HG03064 (cell line): Measurements from ENCODE around the gene DLGAP1.

ENCODE experiments used
- ATAC-seq: cut with Tn5 transposase; IDR thresholded peaks from one replicate; pipeline ENCODE4 v1.9.1; 2021; ENCODE audit warnings: low read depth; ENCODE audit not compliant: unreplicated experiment

DLGAP1 gene

DNA sequence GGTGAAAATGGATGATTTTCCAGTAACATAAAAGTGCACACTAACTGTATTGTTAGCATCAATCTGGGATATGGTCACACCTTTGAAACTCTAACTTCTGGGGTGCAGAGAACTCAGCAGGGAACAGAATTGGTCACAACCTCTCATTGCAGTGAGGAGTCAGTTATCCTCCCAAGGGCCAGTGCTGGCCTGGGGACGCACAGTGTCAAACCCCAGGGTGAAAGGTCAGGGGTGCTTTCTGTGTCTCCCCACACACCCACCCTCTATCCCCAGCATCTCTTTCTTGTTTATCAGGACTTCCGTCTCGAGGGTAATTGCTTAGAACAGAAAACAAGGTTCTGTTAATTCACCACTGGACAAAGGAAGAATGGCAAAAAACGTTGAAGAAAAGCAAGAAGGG is 208.7 kb downstream of the DLGAP1 start:
- no peak for ATAC-seq

- ATAC-seq = no peak
Observed at GRCh38 chr18:4245456-4245855, 209.7 kb downstream of the DLGAP1 start.

GRCh38 chr18:4242431-4243161 is 212.5 kb downstream of the DLGAP1 start:
- no peak for ATAC-seq

DNA sequence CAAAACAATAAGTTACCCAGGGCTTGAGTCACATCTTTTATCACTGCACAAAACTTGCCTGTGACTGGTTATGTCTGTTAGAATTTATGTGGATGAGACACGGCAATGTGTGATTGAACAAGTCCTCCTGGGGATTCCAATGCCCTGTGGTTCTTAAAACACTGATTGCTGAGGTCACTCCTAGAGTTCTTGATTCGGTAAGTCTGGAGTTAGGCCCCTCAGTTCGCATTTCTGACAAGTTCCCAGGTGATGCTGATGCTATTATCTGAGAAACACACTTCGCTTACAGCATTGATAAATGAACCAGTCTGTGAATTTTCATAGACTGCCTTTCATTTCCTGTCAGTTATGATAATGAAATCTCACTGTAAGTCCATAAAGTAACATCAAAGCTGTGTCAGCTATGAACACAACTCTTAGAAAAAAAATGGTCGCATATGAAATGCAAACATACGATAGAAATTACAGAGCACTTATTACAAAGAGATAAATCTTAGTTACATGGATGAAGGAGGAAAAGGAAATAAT is 214.0 kb downstream of the DLGAP1 start:
- no peak for ATAC-seq

GRCh38 chr18:4238966-4239365 is 216.1 kb downstream of the DLGAP1 start:
- no peak for ATAC-seq

DNA sequence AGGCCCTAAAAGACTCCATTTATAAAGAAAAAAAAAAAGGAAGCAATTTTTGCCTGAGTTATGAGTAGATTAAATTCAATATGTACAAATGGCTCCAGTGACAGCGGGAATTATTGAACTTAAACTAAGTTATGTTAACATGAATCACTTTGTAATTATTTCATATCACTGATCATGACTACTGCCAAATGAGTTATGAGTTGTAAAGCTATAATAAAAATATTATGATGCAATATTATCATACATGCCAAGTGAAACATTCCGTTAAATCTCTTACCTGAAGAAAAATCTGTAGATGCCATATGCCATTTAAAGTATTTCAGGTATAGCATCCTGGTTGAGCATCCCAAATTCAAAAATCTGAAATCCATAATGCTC is 217.5 kb downstream of the DLGAP1 start:
- no peak for ATAC-seq

DNA sequence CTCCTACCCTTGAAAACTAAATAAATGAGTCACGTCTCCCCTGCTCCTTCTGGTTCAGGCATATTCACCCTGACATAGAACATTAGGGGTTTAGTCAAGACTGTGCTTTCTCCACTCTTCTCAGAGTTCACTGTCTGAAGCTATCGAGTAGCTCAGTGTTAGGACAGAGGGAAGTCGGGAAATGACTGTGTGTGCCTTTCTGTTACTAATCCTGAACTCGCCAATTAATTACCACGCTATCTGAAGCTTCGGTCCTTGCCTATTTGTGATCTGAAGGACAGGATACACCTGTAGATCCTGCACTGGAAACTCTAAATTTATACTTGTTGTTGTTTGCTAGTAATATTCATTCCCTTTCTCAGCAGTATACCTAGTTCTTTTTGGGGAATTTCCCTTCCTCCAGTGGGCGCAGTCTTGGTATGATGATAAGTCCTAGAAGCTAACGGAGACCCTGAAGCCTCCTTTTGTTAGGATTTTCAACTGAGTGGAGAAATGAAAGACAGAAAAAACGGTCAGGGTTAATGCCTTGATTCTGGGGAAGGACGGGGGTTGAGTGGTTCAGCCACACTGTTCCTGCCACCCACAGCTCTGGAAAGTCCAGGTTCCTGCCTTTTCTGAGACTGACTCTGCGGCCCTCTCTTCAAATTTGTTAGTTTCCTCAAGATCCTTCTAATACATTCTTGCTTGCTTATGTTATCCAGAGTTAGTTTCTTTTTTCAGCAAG is 218.0 kb downstream of the DLGAP1 start:
- no peak for ATAC-seq

GRCh38 chr18:4233468-4233867 is 221.6 kb downstream of the DLGAP1 start:
- ATAC-seq = no peak

DNA sequence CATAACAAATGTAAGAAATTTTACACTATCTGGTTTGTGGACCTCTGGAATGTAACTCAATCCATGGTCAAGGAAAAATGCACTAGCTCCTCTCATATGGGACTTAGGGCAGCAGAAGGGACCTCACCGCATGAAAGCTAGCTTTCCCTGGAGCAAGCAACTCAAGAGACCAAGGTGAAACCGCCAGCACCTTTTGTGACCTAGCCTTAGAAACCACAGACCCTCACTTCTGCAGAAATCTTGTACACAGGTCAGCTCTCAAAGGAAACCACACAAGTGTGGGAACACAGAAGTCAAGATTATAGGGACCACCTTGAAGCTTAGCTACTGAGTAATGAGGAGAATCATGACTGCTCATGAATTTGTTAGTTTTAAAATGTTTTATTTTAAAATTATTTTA is 222.5 kb downstream of the DLGAP1 start:
- ATAC-seq = no peak

DNA sequence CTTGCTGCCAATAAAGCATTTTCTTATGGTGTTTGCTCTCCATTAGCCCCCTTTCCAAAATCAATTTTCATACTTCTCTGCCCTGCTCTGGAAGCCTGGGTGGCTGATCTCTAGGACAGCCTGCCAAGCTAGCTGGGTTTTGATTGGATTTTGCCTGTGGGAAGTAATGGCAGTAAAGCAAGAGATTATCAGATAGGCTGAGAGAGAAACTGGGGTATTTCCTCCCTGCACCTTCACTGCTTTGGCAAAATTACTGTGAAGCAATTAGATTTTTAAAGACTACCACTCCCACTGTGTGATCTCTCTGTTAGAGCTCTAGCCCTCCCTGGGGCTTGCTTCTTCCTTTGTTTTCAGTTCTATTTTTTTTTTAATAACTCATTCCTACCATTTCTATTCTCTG is 223.8 kb downstream of the DLGAP1 start:
- no peak for ATAC-seq

DNA sequence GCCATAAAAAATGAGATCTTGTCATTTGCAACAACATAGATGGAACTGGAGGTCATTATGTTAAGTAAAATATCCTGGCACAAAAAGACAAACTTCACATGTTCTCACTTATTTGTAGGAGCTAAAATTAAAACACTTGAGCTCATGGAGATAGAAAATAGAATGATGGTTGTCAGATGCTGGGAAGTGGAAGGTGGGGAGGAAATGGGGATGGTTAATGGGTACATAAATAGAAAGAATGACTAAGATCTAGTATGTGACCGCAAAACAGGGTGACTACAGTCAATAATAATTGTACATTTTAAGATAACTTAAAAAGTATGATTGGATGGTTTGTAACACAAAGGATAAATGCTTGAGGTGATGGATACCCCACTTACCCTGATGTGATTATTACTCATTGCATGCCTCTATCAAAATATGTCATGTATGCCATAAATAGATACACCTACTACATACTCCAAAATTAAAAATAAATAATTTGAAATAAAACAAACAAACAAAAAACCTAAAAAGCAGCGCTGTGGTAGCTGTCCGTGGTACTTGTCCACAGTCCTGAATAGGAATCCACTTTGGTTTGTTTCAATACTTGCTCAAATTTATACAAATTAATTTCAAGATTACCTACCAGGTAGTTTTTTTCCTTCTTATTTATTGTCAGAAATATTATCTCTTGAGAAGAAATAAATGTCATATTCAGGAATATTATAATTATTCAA is 224.5 kb downstream of the DLGAP1 start:
- no peak for ATAC-seq

- no peak for ATAC-seq
Observed at GRCh38 chr18:4224031-4224704, 230.9 kb downstream of the DLGAP1 start.

- no peak for ATAC-seq
Observed at GRCh38 chr18:4211111-4211837, 243.8 kb downstream of the DLGAP1 start.

DNA sequence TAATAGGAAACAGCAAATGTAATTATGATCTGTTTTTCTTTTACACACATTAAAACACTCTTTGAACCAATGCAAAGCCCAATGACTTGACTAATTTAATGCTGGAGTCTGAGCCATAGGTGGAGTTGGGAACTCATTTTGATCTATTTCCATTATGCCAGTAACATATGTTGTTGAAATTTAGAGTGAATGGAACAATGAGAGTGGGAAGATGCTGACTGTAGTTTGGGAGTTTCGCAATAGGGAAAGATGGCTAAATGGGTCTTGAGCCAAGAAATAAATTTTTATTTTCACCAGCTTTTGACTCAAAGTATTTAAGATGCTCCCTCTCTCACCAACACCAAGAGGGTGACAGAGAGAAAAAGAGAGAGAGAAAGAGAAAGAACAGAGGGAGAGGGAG is 246.7 kb downstream of the DLGAP1 start:
- ATAC-seq = no peak

DNA sequence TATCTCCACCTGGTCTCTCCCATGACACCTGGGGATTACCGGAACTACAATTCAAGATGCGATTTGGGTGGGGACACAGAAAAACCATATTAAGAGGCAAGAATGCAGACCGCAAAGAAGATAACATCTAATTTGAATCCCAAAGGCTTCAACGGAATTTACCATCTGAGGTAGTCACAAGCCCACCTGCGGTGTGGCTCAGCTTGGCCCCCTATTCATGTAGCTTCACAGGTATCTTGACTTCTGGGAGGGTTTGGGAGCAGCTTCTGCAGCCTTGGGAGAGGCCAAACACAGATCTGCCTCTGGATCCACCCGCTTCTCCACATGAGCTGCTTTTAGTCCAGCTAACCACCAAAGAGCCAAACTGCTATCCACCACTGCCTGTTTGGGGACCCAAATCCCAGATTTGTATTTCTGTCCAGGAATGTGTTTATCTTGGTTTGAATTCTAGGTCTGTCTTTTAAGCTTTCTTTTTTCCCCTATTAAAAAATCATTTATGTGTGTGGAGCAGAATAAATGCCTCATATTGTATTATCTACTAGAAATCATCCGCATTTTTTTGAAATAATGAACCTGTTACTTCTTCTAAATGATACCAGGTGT is 247.6 kb downstream of the DLGAP1 start:
- no peak for ATAC-seq

DNA sequence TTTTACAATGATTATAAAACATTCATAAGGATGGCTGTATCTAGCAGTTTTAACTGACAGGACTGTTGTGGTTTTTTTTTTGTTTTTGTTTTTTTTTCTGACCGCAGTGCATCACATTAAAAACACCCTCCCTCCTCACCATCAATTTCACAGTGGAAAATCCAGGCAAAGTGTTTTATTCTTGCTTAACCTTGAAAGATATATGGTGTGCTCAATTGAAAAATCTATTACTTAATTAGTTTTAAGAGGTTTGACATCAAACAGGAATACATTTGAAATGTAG is 250.7 kb downstream of the DLGAP1 start:
- ATAC-seq = no peak

GRCh38 chr18:4203568-4204437 is 251.3 kb downstream of the DLGAP1 start:
- ATAC-seq = no peak

- no peak for ATAC-seq
Observed at GRCh38 chr18:4200399-4200798, 254.7 kb downstream of the DLGAP1 start.

- no peak for ATAC-seq
Observed at GRCh38 chr18:4198956-4199355, 256.2 kb downstream of the DLGAP1 start.
